Activated CD4-positive, CD25-positive, alpha-beta regulatory T cell (primary cell): Measurements from ENCODE around the gene DRGX.

ENCODE experiments used
- DNase-seq, 4 experiments: peaks; one replicate each; lab custom pipeline; 2025; lab: John Stamatoyannopoulos, UW

Gene DRGX

DNA sequence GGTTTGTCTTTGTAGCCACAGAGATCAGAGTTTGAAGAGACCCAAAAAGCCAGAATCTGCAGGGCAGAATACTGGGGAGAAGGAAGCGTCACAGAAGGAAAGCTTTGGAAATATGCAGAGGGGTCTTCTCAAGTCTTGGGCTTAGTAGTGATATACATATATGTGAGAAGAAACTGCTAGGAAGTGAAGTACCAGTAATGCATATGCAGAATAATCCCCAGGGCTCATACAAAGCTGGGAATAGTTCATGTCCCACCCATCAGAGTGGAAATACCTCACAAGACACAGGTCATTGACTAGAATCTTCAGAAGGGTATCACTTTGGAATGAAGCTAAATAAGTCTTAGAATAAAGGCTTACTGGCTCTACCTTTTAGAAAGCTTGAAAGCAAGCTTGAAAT, 57.3 kb downstream of the DRGX start:
- DNase-seq = no peak

- no peak for DNase-seq
Observed at GRCh38 chr10:49335364-49335972, 60.4 kb downstream of the DRGX start.

DNA sequence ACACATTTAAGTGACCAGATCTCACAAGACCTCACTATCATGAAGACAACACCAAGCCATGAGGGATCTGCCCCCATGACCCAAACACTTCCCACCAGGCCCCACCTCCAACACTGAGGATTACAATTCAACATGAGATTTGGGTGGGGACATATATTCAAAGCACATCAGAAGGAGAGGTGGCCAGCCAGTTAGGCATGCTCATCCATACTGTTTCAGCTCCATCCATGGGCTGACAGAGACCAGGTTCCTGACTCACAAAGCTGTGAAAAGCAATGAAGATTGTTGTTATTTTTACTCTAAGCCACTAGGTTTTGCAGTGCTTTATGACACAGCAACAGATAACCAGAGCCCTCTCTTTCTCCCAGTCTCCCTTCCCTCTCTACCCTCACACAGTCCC, 60.9 kb downstream of the DRGX start:
- no peak for DNase-seq

- no peak for DNase-seq
Observed at GRCh38 chr10:49333192-49333591, 62.7 kb downstream of the DRGX start.

- DNase-seq = no peak
Observed at GRCh38 chr10:49332768-49333167, 63.1 kb downstream of the DRGX start.

DNA sequence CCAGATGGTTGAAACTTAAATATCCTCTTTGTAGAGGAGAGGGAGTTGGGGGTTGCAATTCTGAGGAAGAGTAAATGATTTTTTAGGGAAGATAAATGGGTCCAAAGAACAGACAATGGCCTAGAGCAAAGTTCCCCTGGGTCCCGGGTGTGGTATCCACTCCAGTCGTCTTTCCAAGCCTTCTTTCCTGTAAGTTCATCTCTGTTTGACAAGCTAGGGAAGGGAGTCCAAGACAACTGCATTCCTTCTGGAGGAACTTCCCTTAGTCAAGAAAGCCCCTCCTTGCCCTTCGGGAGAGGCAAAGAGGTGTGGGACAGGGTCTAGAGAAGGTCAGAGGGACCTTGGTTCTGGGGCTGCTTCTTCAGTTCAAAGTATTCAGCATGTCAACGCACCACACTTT, 63.6 kb downstream of the DRGX start:
- DNase-seq = no peak

DNA sequence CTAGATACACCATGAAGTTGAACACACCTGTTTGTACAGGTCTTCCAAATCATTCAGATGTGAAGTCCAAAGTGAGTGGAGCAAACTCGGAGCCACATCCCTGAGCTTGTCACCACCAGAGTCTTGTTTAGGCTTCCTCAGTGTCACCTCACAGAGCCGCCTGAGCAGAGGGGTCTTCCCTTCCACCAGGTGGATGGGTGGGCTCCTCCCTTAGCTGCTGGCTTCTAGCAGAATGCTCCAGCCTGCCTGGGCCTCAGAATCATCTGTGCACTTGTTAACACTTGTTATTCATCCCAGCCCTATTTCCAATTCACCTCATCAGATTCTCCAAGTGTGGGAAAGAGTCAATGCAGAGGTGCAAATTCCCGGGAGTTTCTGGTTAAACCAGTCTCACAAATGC, 64.5 kb downstream of the DRGX start:
- DNase-seq = no peak

DNA sequence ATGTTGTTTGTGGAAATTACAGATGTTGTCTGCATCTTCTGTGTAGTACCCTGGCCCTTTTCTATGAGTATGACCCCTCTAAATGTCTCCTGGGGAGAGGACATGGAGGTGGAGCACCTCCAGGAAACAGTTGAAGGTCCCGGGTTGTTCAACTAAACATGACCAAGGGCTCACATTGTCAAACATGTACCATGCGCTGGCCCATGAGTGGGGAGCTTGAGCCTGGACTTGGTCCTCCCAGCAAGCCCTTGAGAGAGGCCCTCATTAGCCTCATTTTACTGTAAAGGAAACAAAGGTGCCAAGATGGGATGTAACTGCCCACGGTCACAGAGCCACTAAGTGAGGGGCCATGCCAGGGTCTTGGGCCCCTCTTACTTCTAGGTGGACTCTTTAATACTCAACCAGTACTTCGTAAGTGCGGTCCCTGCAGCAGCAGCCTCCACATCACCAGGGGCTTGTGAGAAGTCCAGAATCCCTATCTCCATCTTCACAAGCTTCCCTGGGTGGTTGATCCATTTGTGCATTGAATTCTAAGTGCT, 65.7 kb downstream of the DRGX start:
- no peak for DNase-seq

- DNase-seq = no peak
Observed at GRCh38 chr10:49329146-49329505, 66.8 kb downstream of the DRGX start.

- DNase-seq = no peak
Observed at GRCh38 chr10:49328401-49329145, 67.3 kb downstream of the DRGX start.

- DNase-seq = no peak
Observed at GRCh38 chr10:49327036-49327813, 68.7 kb downstream of the DRGX start.

- DNase-seq = no peak
Observed at GRCh38 chr10:49325916-49326783, 69.7 kb downstream of the DRGX start.

DNA sequence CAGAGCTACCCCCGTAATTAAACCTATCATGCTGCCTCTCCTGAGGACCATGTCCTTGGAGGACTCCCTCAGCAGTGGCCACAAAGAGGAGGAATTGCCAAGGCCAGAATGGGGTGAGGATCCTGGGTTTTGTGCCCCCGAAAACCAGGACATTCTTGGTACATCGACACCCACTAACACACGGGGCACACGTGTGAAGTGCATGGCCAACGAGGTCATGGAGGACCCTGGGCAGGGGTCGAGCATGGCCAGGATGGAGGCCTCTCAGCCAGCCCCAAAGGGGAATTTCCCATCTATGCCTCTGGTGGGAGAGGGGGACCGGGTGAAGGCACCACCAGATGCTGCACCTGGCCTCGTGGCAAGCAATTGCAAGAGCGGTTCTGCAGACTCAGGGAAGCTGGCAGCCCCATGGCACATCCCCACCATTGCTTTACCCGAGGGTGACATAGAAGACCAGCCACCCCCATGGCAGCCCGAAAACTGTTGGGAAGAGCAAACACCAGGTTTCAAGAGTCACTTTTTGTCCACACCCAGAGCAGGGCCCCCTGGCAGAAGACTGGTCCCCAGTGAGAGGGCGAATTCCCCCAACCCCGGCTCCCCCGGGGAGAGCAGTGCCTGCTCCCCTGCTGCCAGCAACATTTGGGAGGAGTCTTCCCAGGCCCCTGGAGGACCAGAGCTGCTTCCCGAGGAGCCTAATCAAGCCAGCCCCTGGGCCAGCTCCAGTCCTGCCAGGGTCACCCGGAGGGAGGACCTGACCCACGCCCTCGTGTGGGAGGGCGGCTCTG, 70.6 kb downstream of the DRGX start:
- no peak for DNase-seq

- DNase-seq = no peak
Observed at GRCh38 chr10:49324711-49325110, 71.2 kb downstream of the DRGX start.

DNA sequence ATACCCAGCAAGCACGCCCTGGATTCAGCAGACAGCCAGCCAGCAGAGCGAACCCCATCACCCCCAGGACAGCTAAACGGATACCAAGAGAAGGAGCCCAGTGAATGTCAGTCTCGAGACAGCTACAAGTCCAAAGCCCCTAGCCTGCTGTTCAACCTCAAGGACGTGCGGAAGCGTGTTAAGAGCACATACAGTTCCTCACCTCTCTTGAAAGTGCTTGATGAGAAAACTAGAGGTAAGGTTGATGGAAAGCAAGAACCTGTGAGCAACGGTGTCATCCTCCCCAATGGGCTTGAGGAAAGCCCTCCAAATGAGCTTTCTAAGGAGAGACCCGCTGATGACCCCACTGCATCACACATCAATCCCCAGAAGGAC, 72.0 kb downstream of the DRGX start:
- DNase-seq = no peak

DNA sequence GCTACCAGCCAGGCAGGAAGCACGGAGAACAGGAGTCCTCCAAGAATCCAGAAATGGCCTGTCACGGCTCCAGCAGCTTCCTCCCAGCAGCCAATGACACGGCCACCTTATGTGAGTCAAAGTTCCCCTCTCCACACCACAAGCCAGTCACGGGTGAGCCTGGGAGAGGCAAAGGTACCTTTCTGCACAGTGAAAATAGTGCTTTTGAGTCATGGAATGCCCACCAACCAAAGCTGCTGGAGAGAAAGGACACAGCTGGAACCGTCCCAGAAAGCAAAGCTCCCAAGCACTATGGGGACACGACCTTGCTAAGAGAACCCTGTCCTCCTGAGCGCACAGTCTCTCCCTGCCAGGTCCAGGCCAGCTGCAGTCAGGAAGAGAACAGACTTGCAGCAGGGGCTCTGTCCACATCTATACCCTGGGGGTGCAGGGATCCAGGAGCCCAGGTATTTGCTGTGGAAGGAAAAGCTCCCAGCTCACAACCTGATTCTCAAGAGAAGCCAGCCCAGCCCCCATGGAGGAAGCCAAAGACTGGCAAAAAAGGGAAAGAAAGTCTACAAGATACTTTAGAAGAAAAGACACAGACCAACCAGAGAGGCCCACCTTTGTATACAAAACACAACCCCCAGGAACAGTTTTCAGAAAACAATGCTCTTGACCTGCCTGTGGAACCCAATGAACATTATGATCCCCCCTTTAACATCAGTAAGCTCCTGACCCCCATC, 72.6 kb downstream of the DRGX start:
- DNase-seq = no peak

GRCh38 chr10:49322371-49323170, 73.3 kb downstream of the DRGX start:
- no peak for DNase-seq

DNA sequence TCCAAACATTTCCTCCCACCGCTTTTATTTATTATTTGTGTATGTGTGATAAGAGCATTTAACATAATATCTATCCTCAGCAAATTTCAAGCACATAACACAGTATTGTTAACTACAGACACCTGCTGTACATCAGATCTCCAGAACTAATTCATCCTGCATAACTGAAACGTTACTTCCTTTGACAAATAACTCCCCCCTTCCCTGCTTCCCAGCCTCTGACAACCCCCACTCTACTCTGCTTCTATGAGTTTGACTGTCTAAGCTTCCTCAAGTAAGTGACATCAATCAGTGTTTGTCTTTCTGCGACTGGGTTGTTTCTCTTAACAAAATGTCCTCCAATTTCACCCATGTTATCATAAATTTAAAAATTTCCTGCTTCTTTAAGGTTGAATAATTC, 74.9 kb downstream of the DRGX start:
- DNase-seq = no peak

- no peak for DNase-seq
Observed at GRCh38 chr10:49320191-49320590, 75.7 kb downstream of the DRGX start.

GRCh38 chr10:49319206-49319605, 76.7 kb downstream of the DRGX start:
- no peak for DNase-seq
